HG03045 (cell line): ENCODE data around the gene DSCAM.

Source experiments
- ATAC-seq: cut with Tn5 transposase; IDR thresholded peaks from one replicate; pipeline ENCODE4 v1.9.1; 2021; ENCODE audit warnings: mild to moderate bottlenecking, moderate library complexity; ENCODE audit not compliant: unreplicated experiment

Gene DSCAM

DNA sequence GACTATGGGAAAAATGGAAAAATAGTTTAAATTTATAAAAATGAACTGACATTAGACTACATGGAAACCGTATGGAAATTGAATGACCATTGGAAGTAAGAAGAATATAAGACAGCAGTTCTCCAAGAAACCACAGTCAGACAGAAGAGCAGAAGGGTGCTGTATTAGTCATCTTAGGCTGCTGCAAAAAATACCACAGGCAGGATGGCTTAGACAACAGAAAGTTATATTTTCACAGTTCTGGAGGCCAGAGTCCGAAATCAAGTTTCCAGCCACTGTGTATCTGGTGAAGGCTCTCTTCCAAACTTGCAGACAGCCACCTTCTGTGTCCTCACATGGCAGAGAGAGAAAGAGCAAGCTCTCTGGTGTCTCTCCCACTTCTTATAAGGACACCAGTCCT, 175.2 kb downstream of the DSCAM start:
- no peak for ATAC-seq

DNA sequence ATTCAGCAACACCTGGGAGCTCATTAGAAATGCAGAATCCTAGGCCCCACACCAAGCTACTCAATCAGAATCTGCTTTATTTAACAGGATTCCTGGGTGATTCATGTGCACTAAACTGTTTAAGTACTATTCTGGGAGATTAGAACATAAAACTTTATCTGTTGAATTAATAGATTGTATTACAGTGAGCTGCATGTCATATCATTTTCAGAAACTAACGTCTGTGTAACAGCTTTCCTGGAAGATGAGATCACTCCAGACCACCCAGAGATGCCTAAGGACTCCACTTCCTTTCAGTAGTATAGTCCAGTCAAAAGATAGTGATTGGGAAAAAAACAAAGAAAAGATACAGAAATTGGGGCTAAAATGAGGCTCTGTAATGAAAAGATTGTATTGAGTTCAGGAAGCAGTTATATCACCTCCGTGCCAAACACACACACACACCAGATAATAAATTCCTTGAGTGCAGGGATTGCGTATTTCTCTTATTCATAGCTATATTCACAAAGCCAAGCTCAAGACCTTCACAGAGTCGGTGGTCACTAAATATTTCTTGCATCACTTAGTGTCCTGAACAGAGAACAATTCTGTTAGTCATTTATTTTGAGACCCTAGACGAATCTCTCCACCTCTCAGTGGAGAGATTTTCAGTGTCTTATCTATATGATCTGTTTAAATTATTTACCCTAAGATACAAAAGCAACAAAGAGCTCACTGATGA, 178.2 kb downstream of the DSCAM start:
- no peak for ATAC-seq

DNA sequence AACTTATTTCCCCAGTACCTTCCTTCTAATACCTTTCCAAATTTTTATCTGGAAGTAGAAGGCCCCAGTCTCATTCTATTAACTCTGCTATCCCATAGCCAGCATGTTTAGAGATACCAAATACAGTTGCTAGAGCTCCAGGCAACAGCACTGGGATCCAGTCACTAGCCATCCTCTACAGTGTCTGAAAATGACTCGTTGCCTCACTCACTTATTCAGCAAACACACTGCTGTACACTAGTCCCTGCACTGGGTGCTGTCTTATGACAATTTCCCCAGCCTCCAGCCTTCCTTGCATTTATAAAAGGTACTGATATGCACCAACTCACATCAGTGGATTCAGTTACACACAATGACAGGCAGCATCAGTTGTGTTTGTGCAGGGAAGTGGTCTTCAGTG, 179.0 kb downstream of the DSCAM start:
- no peak for ATAC-seq

DNA sequence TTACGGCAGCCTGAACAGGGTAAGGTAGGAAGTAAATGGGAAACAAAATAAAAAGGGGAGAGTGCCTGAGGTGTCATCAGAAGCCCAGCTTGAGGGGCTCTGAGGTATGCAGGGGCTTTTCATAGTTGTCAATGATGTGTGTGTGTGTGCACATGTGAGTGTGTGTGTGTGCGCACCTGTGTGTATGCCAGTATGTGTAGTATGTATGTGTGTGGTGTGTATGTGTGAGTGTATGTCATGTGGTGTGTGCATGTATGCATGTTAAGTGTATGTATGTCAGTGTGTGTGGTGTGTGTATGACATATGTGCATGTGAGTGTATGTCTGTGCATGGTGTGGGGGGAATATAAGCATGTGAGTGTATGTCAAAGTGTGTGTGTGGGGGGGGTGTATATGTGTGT, 184.1 kb downstream of the DSCAM start:
- no peak for ATAC-seq

DNA sequence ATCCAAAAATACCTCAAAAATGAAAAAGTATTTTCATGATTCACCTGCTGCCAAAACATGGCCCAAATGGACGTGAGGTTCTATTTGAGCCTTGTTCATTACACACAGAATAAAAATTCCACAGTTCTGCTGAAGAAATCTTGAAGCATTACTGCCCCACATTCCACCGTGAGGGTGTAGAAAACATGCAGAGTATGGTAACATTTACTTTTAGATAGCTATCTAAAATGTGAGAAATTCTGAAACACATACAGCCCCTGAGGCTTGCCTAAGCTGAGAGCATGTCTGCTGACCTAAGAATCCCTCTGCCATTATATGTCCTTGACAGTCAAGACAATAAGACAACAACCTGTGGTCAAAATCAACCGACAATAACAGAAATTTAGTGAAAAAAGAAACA, 186.5 kb downstream of the DSCAM start:
- no peak for ATAC-seq

DNA sequence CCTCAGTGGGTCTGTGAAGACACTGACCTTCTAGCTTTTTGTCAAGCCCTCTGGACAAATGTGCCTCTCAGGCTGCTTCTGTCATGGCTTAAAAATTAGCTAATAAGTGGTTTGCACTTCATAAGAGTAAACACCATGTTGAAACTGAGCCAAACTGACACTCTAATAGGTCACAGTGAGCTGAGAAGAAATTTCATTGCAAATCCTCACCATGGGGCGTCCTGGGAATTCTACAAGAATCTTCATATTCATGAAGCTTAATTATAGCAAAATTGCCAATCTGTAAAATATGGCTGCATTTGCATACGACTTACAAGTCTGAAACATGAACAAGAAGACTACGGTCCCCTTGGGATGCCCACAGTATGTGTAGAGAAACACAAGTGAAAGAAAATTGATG, 188.6 kb downstream of the DSCAM start:
- no peak for ATAC-seq

DNA sequence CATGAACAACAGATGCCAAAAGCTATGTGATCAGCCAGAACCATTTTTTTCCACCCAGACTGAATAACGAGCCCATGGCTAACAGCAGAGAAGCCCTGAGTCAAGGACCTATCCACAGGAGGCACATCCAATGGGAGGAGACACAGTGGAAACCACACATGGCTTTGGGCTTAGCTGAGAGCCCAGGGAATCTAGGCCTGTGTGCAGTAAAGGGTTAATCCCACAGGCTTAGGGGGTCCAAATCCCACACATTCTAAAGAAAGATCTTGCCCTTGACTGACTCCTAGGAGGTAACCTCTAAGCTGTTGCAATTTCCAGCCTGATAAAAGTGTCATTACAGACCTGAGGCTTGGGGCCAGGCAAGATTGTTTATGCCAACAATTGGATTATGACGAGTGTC, 194.5 kb downstream of the DSCAM start:
- no peak for ATAC-seq

DNA sequence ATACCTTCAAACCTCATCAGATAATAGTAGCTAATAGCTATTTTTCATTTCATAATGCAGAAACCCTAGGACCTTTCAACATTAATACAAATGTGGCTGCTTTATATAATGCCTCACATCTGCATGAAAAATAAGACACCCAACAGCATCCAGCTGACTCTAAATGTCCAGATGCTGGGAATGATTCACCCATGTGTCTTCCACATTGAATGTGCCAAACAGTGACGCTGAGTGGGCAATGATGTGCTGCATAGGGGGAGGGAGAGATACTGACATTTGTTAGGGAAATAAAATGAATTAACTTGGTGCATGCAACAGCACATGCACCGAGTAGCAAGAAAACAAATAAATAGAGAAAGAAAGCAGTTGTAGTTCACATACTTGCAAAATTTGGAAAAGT, 199.3 kb downstream of the DSCAM start:
- ATAC-seq, result no peak

DNA sequence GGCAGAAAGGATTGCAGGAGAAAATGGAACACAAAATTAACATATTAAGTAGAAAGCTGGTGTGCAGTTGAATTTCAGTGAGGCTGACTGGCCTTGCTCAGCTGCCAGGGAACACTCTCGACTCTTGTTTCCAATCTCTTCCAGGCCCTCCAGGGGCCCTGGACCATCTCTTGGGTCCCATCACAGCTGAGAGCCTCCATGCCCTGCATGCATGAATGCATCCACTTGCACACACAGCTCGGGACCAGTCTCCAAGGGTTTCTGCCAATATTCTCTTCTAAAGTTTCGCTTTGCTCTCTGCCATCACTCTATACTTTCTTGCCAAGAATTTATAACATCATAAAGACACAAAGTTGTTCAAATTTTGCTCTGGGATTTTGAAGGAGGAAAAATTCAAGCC, 200.3 kb downstream of the DSCAM start:
- ATAC-seq, result no peak

DNA sequence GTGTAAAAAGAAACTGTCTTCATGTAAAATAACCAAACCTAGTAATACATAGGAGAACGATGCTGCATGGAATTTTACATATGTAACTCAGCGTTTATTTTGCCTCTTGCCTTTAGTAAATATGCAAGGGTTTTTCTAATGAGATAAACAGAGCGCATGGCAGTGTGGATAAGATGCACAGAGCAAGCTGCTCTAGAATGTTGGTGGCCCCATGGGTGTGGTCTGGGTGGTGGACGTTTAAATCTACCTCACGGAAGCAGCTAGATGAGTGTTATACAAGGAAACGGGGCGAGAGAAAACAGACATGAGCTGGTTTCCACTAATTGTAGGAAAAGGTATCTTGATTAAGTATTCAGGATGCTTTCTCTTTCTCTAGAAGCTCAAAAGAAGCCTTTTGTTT, 205.9 kb downstream of the DSCAM start:
- no peak for ATAC-seq

DNA sequence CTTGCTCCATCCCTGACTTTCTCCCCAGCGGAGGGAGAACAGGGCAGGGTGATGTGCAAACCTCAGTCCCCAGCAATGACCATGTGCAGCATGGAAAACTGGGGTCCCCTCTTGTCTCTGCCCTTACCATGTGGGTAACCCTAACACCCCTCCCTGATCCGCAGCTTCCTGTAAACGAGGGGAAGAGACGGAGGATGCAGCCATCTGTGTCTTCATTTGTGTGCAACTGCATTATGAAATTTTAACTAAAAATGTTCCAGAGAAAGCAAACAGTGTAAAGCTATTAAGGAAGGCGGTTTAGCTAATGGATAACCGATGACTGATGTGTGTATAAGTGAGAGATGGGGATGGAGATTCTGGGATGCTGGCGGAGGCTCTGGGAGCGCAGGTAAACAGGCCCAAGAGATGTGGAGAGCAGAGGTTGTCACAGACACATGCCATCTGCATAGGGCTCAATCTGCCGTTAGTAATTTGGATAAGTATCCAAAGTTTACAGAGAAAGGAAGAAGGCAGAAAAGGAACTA, 206.6 kb downstream of the DSCAM start:
- ATAC-seq, result no peak

DNA sequence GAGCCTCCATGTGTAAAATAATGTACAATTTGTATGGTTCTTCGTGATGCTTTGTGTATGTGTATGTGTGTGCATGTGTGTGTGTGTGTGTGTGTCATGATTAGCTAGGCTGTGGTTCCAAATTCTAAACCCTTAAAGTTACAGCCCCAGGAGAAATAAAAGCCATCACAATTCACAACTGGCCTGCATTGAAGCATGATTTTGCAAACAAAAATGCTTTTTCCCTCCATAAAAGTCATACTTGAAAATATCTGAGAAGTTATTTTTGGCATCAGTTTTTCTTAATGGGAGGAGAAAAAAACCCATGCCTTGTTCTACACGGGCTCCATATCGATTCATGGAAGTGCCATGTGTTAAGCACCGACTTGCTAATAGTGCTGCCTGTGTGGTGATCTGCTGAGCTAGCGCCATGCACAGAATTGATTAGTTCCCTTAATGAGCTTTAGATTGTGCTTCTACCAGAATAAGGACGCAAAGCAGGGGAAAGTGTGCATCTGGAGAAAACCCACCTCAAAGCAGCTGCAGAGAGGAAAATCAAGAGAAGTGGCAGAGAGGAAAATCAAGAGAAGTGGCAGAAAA, 207.3 kb downstream of the DSCAM start:
- no peak for ATAC-seq

DNA sequence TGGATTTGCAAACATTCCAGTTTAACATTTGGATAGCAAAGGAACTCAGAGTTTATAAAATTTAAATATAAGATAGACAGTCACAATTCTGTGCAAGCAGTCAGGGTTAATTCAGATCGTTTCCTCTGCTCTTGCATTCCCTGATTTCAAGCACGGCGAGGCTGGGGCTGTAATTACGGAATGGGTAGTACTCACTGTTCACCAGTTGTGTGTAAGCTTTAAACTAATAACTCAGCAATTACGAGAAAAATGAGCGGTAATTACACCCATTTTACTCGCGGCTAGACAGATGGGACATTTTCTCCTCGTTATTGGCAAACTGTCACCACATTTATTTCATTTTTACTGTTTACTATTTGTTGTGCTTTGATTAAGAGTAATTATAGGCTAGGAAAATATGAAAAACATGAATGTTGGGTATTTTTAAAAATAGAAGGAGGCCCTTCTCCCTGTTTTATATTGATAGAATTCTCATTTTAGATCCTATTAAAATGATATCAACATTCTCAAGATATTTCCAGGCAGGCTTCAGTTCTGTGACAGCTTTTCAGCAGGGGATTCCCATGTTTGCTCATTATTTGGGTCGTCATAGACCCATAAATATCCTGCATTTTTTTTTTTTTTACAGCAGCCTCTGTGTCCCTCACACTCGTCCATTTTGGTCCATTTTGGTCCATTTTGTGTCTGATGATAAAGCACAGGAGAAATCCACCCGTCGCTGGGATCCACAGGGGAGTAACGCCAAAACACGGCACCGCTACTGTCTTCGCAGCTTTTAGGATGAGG, 208.3 kb downstream of the DSCAM start:
- no peak for ATAC-seq

DNA sequence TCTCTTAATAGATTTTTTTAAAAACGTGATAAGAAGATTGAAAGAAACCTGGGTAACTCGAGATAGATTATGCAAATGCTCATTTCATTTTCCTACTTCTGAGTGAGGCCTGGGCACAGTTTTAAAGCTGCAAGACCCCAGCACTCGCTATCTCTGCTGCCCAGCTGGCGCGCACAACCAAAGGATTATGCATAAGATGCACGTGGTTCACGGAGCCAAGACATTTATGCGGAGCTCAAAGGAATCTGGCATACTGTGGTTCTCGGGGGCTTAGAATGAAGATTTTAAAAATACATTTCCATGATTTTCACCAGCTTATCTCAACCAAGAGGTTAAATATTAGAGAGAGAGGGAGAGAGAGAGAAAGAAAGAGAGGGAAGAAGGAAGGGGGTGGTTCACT, 210.9 kb downstream of the DSCAM start:
- no peak for ATAC-seq

DNA sequence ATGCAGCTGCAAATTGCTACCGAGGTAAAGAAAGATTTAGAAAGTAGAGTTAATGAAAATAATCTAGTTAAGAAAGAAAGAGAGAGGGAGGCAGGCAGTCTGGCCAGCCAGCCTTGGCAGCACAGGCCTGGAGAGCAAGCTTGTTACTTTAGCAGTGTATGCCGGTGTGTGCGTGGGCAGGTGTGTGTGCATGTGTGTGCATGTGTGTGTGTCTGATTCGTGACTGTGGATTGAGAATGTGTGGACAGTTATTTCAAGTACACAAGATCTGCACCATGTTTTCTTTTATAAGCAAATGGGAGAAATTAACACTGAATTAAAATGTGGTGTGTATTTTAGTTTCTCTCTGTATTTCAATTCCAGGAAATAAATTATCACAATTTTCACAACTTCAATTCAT, 211.6 kb downstream of the DSCAM start:
- no peak for ATAC-seq

DNA sequence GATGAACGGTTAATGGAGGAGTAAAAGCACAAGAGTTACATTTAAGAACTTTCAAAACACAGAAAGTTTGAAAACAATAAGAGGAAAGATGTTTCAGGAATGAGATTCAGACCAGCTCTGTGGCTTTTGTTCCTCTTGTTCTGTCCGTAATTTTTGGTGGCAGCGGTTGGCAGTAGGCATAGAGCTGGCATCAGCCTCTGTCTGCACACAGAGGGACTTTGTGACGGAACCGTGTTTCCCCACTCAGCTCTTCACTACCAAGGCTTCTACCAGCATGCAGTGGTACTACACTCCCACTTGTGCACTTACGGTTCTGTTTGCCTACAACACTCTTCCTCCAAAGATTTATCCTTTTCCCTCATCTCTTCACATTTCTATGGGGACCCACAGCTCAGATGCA, 212.8 kb downstream of the DSCAM start:
- no peak for ATAC-seq

DNA sequence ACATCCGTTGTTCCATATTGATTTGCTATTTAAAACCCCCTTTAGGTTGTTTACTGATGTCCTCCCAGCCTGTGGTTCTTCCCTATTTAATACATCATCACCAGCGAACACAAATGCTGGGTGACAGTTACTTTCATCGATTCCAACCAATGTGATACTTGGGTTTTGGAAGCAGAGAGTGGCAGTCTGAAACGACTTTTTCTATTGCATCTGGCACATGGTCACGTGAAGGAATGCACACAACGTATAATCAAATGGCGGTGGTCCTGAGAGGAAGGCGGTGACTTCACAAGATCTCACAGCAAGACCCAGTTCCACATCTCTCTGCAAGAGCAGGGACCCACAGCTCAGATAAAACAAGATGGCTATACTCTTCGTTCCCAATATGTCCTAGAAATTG, 213.9 kb downstream of the DSCAM start:
- ATAC-seq, result no peak

DNA sequence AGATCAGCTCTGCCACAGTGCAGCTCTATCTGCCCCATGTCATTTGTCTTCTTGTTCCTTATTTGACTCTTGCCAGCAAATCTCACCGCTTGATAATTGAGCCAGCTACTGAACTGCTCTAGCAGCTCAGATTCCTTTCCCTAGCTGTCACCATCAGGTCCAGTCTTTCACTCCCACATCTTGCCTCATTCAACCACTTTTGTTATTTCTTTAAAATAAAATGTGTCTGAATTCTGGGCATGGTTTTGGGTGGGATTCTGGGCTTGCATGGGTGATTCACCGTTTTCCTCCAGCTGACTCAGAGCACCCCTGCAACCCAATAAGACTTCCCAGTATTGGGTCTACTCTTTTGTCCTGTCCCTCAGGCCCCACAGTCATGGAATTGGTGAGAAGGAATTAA, 215.7 kb downstream of the DSCAM start:
- no peak for ATAC-seq

DNA sequence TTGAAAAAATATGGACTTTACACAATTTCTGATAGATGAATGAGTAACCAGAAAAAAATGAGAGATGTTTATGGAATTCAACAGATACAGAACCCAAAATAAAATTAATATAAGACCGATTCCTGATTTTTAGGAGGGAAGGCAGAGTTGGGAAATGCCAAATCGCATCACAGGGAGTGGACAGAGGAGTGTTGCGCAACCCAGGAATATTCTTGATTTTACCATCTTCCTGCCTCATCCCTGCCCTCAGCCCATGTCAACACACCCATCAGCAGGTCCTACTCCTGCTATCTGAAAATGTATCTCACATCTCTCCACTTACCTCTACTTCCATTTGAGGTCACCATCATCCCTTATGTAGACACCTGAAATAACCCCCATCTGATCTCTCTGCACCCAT, 221.0 kb downstream of the DSCAM start:
- no peak for ATAC-seq

DNA sequence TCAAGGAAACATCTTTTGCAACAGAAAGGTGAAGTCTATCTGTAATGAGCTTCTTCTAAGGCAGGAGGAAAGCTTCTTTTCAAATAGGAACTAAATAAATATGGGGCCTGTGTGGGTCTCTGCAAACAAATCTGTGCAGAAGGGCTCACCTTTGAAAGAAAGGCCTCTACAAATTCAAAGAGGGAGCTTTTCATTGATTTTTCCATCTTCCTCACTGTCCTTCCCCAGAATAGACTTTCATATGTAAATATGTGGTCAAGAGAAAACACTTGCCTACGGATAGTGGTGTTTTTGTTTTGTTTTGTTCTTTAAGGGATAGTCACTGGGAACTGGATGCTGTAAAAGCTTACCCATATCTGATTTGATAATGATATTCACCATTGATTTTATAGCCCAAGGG, 223.4 kb downstream of the DSCAM start:
- ATAC-seq, result no peak

DNA sequence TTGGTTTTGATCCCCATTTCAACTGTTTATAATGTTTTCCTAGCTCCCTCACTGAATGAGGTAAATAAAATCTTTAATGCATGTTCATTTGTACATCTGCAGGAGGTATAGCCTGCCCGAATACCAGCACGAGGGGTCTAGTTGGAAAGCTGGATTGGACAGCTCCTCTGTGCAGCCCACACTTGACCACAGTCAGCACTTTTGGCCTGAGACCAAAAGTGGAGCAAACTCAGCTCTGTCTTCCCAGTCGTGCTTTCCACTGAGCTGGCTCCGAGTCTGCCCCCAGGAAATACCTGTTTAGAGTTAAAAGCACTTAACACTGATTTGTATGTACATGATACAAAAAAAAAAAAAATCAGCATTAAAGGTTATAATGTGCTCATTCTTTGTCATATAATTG, 224.4 kb downstream of the DSCAM start:
- ATAC-seq, result no peak
